Activated CD8-positive, alpha-beta memory T cell treated with anti-CD3 and anti-CD28 coated beads, Interleukin-2, amount 10 ng/mL, durations not matched to agents 7 days and 5 days (primary cell): Measurements from ENCODE around the gene ADRA1B. TPM values are rescaled to one million over a fixed set of nuclear protein-coding genes. Genes with fewer than 3 reads are reported as not detected.

Experiments used
- ATAC-seq: fragments of 150-1000 bp; cut with Tn5 transposase; one replicate; pipeline ENCODE4 v1.10.0; 2021; ENCODE audit warnings: moderate library complexity
- CTCF ChIA-PET: fragments of 350-600 bp; sonication (Branson Sonifier 250); formaldehyde crosslinking; loops from one replicate; lab custom pipeline; 2021; ENCODE audit warnings: antibody characterized with exemption; lab: Charles Lee
- DNase-seq: peaks from one replicate; pipeline ENCODE4 v3.0.0-alpha.2; 2020
- H3K27ac Mint-ChIP-seq: one replicate; pipeline ENCODE4 v1.8.0; 2021; ENCODE audit warnings: mild to moderate bottlenecking, mixed read lengths
- H3K27me3 Mint-ChIP-seq: one replicate; pipeline ENCODE4 v1.8.0; 2021; ENCODE audit warnings: mixed read lengths
- H3K36me3 Mint-ChIP-seq: one replicate; pipeline ENCODE4 v1.8.0; 2021; ENCODE audit warnings: mild to moderate bottlenecking, mixed read lengths
- H3K4me1 Mint-ChIP-seq: one replicate; pipeline ENCODE4 v1.8.0; 2021; ENCODE audit warnings: mixed read lengths
- H3K4me3 Mint-ChIP-seq: one replicate; pipeline ENCODE4 v1.8.0; 2021; ENCODE audit warnings: mild to moderate bottlenecking, moderate library complexity, mixed read lengths
- H3K9me3 Mint-ChIP-seq: one replicate; pipeline ENCODE4 v1.8.0; 2022; ENCODE audit warnings: low read depth, mixed read lengths
- total RNA-seq, 2 experiments: library from RNA; stranded (reverse); gene quantifications; one replicate each; pipeline ENCODE4 v1.2.3, GENCODE V29; 2021

The ADRA1B gene
- total RNA-seq, 2 experiments from 2014 or later: 0.49 TPM; not detected in 1

- H3K9me3 Mint-ChIP-seq: no peaks in the 10 kb centered on the region
- H3K4me3 Mint-ChIP-seq: no peak overlapping the region
- ATAC-seq: no peak
- CTCF ChIA-PET: no interaction called here
- no peak for DNase-seq
- no peaks in the 10 kb centered on the region for H3K27me3 Mint-ChIP-seq
- no peak overlapping the region for H3K27ac Mint-ChIP-seq
- H3K36me3 Mint-ChIP-seq: no peaks in the 10 kb centered on the region
- no peaks in the 10 kb centered on the region for H3K4me1 Mint-ChIP-seq
Observed at GRCh38 chr5:159890141-159890540, 26.1 kb upstream of the ADRA1B start.

GRCh38 chr5:159891371-159891770, 24.9 kb upstream of the ADRA1B start:
- peaks cover under 1% of the 10 kb centered on the region for H3K27me3 Mint-ChIP-seq
- no peak overlapping the region for H3K4me3 Mint-ChIP-seq
- no peak overlapping the region for H3K27ac Mint-ChIP-seq
- DNase-seq: no peak
- no peaks in the 10 kb centered on the region for H3K9me3 Mint-ChIP-seq
- H3K36me3 Mint-ChIP-seq: no peaks in the 10 kb centered on the region
- CTCF ChIA-PET: no interaction called here
- no peak for ATAC-seq
- no peaks in the 10 kb centered on the region for H3K4me1 Mint-ChIP-seq

GRCh38 chr5:159893040-159893695, 23.1 kb upstream of the ADRA1B start:
- CTCF ChIA-PET: no interaction called here
- DNase-seq (no peak), ATAC-seq (no peak)
- Mint-ChIP-seq H3K4me3 (no peak overlapping the region), H3K27me3 (peaks cover 4% of the 10 kb centered on the region), H3K9me3 (no peaks in the 10 kb centered on the region), H3K36me3 (no peaks in the 10 kb centered on the region), H3K27ac (no peak overlapping the region), H3K4me1 (no peaks in the 10 kb centered on the region)

- H3K27me3 Mint-ChIP-seq: peaks cover 8% of the 10 kb centered on the region
- H3K4me1 Mint-ChIP-seq: no peaks in the 10 kb centered on the region
- ATAC-seq: no peak
- H3K4me3 Mint-ChIP-seq: no peak overlapping the region
- no peak for DNase-seq
- no peak overlapping the region for H3K27ac Mint-ChIP-seq
- no peaks in the 10 kb centered on the region for H3K9me3 Mint-ChIP-seq
- CTCF ChIA-PET: no interaction called here
- no peaks in the 10 kb centered on the region for H3K36me3 Mint-ChIP-seq
Observed at GRCh38 chr5:159894149-159894720, 22.0 kb upstream of the ADRA1B start.

GRCh38 chr5:159897786-159898393, 18.4 kb upstream of the ADRA1B start:
- CTCF ChIA-PET: interaction anchor here (0.6 kb wide), 1 partner anchor 574 kb away, joined by 3 read pairs; no protein-coding TSS in a partner anchor
- no peak for DNase-seq
- Mint-ChIP-seq H3K27me3 (peaks cover 8% of the 10 kb centered on the region), H3K36me3 (no peaks in the 10 kb centered on the region), H3K4me3 (no peak overlapping the region), H3K4me1 (no peaks in the 10 kb centered on the region), H3K27ac (no peak overlapping the region), H3K9me3 (no peaks in the 10 kb centered on the region)
- no peak for ATAC-seq

- Mint-ChIP-seq H3K27ac (no peak overlapping the region), H3K27me3 (peaks cover 8% of the 10 kb centered on the region), H3K36me3 (no peaks in the 10 kb centered on the region), H3K9me3 (no peaks in the 10 kb centered on the region), H3K4me3 (no peak overlapping the region), H3K4me1 (no peaks in the 10 kb centered on the region)
- ATAC-seq (no peak), DNase-seq (no peak)
- CTCF ChIA-PET: no interaction called here
Observed at GRCh38 chr5:159899067-159900049, 16.9 kb upstream of the ADRA1B start.

- ATAC-seq: no peak
- Mint-ChIP-seq H3K36me3 (no peaks in the 10 kb centered on the region), H3K4me1 (no peaks in the 10 kb centered on the region), H3K4me3 (no peak overlapping the region), H3K9me3 (no peaks in the 10 kb centered on the region), H3K27ac (no peak overlapping the region), H3K27me3 (peaks cover 18% of the 10 kb centered on the region)
- CTCF ChIA-PET: no interaction called here
- DNase-seq: no peak
Observed at GRCh38 chr5:159901308-159901707, 15.0 kb upstream of the ADRA1B start.

GRCh38 chr5:159901772-159902171, 14.5 kb upstream of the ADRA1B start:
- no peaks in the 10 kb centered on the region for H3K4me1 Mint-ChIP-seq
- H3K27me3 Mint-ChIP-seq: peaks cover 15% of the 10 kb centered on the region
- no peak for DNase-seq
- no peaks in the 10 kb centered on the region for H3K9me3 Mint-ChIP-seq
- CTCF ChIA-PET: no interaction called here
- no peaks in the 10 kb centered on the region for H3K36me3 Mint-ChIP-seq
- no peak overlapping the region for H3K27ac Mint-ChIP-seq
- no peak for ATAC-seq
- no peak overlapping the region for H3K4me3 Mint-ChIP-seq

GRCh38 chr5:159902444-159903121, 13.7 kb upstream of the ADRA1B start:
- DNase-seq: no peak
- Mint-ChIP-seq H3K36me3 (no peaks in the 10 kb centered on the region), H3K9me3 (no peaks in the 10 kb centered on the region), H3K27ac (no peak overlapping the region), H3K27me3 (peaks cover 15% of the 10 kb centered on the region), H3K4me1 (no peaks in the 10 kb centered on the region), H3K4me3 (no peak overlapping the region)
- CTCF ChIA-PET: no interaction called here
- ATAC-seq: no peak

GRCh38 chr5:159903131-159903530, 13.2 kb upstream of the ADRA1B start:
- Mint-ChIP-seq H3K4me1 (no peaks in the 10 kb centered on the region), H3K9me3 (no peaks in the 10 kb centered on the region), H3K27me3 (peaks cover 21% of the 10 kb centered on the region), H3K27ac (no peak overlapping the region), H3K4me3 (no peak overlapping the region), H3K36me3 (no peaks in the 10 kb centered on the region)
- DNase-seq: no peak
- no peak for ATAC-seq
- CTCF ChIA-PET: interaction anchor here (0.9 kb wide), 1 partner anchor 10 kb away, joined by 3 read pairs; no protein-coding TSS in a partner anchor

- H3K4me1 Mint-ChIP-seq: no peaks in the 10 kb centered on the region
- no peak overlapping the region for H3K27ac Mint-ChIP-seq
- ATAC-seq (no peak), DNase-seq (no peak)
- CTCF ChIA-PET: no interaction called here
- no peaks in the 10 kb centered on the region for H3K36me3 Mint-ChIP-seq
- peaks cover 25% of the 10 kb centered on the region for H3K27me3 Mint-ChIP-seq
- no peak overlapping the region for H3K4me3 Mint-ChIP-seq
- no peaks in the 10 kb centered on the region for H3K9me3 Mint-ChIP-seq
Observed at GRCh38 chr5:159904874-159905273, 11.4 kb upstream of the ADRA1B start.

- H3K36me3 Mint-ChIP-seq: no peaks in the 10 kb centered on the region
- peaks cover 28% of the 10 kb centered on the region for H3K27me3 Mint-ChIP-seq
- CTCF ChIA-PET: no interaction called here
- no peak for ATAC-seq
- H3K4me1 Mint-ChIP-seq: no peaks in the 10 kb centered on the region
- no peaks in the 10 kb centered on the region for H3K9me3 Mint-ChIP-seq
- H3K4me3 Mint-ChIP-seq: no peak overlapping the region
- no peak overlapping the region for H3K27ac Mint-ChIP-seq
- DNase-seq: no peak
Observed at GRCh38 chr5:159905496-159905895, 10.8 kb upstream of the ADRA1B start.

GRCh38 chr5:159906463-159906862, 9.8 kb upstream of the ADRA1B start:
- no peaks in the 10 kb centered on the region for H3K36me3 Mint-ChIP-seq
- no peak overlapping the region for H3K27ac Mint-ChIP-seq
- H3K4me3 Mint-ChIP-seq: no peak overlapping the region
- no peaks in the 10 kb centered on the region for H3K4me1 Mint-ChIP-seq
- no peaks in the 10 kb centered on the region for H3K9me3 Mint-ChIP-seq
- CTCF ChIA-PET: no interaction called here
- ATAC-seq: no peak
- no peak for DNase-seq
- H3K27me3 Mint-ChIP-seq: peaks cover 31% of the 10 kb centered on the region
